ENCODE data around the gene EXOSC10.

DNA sequence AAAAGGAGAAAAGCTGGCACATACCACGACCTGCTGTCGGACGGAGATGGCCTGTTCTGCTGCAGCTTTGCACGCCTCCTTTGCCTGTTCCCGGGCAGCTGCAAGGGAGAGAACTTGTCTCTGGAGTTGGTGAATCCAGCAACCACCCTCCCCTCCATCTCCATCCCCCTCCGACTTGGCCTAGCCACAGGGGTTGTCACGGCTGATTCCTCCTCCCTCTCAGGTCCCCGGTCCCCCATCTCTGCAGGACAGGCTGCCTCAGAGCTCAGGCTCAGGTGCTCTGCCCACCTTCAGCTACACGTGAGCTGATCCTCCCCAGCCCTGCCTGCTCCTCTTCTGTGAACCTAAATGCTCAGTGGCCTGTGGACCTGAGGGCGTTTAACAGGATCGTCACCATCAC lies 28.8 kb downstream of the EXOSC10 start:
- no peak for TF ChIP-seq EP300 (IDR thresholded peaks at IDR 0.05)
- TF ChIP-seq POLR2AphosphoS5 (IDR thresholded peaks at IDR 0.05), result no peak
- no peak for TF ChIP-seq POLR2A (IDR thresholded peaks at IDR 0.05)
